Epidermal melanocyte (primary cell): ENCODE data around the gene CYP2S1.
"Not testable (repeated sequence)": the region's sequence is repeated elsewhere in the genome, so short reads cannot be mapped to it uniquely, and the experiment has no call there.

ENCODE experiments used
- DNase-seq: peaks from one replicate; pipeline ENCODE4 v3.0.0; 2011; ENCODE audit warnings: low spot score; ENCODE audit not compliant: insufficient read length

The CYP2S1 gene, protein sequence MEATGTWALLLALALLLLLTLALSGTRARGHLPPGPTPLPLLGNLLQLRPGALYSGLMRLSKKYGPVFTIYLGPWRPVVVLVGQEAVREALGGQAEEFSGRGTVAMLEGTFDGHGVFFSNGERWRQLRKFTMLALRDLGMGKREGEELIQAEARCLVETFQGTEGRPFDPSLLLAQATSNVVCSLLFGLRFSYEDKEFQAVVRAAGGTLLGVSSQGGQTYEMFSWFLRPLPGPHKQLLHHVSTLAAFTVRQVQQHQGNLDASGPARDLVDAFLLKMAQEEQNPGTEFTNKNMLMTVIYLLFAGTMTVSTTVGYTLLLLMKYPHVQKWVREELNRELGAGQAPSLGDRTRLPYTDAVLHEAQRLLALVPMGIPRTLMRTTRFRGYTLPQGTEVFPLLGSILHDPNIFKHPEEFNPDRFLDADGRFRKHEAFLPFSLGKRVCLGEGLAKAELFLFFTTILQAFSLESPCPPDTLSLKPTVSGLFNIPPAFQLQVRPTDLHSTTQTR

DNA sequence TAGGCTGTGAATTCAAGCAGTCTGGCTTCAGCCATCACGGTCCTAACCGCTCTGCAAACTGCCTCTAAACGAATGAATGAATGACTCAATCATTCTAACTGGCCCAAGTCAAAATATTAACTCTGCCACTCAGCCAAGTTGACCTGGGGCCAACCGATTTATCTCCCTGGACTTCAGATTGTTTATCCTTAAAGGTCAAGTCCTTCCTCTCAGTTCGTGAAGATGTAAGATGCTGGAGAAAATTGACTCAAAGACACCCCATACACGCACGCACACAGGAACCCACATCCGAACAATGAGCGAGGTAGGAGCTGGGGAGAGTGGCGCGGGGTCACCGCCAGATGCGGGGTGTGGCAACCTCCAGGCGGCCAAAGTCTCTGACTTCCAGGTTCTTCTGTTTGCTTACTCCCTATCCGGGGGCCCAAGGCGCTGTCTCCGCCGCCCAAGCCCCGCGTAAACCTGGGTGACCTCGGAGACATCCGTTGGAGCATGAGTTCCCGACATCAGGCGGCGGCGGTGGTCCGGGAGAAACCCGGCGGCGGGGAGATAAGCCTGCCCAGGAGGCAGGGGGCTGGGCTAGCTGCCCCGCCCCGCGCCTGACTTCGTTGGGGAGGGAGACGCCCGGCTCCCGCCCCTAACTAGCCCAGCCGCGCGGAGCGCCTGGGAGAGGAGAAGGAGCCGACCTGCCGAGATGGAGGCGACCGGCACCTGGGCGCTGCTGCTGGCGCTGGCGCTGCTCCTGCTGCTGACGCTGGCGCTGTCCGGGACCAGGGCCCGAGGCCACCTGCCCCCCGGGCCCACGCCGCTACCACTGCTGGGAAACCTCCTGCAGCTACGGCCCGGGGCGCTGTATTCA is at the start of gene CYP2S1:
TSS of gene CYP2S1 (plus strand) at position 646 of the 856 bp plus-strand sequence. CDS start at position 692, 46 bp downstream.
- no peak for DNase-seq

DNA sequence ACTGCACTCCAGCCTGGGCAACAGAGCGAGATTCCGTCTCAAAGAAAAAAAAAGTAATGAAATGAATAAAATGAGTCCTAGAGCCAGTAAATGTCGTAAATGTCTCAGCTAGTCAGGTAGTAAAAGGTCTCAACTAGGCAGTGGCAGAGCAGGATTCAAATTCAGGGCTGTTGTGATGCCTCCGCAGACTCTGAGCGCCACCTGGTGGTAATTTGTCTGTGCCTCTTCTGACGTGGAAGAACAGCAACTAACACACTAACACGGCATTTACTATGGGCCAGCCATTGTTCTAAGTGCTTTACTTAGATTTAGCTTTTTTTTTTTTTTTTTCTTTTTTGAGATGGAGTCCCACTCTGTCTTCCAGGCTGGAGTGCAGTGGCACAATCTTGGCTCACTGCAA is 48.6 kb upstream of the CYP2S1 start:
- DNase-seq = peak; percentile 25

DNA sequence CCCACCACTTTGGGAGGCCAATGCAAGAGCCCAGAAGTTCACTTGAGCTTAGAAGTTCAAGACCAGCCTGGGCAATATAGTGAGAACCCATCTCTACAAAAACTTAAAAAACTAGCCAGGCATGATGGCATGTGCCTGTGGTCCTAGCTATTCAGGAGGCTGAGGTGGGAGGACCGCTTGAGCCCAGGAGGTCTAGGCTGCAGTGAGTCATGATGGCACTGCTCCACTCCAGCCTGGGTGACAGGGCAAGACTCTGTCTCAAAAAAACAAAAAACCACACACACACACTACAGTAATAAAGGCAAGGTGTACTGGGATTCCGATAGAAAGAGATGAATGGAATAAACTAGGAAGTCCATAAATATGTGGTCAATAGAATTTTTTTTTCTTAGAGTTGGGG is 43.2 kb upstream of the CYP2S1 start:
- no peak for DNase-seq

DNA sequence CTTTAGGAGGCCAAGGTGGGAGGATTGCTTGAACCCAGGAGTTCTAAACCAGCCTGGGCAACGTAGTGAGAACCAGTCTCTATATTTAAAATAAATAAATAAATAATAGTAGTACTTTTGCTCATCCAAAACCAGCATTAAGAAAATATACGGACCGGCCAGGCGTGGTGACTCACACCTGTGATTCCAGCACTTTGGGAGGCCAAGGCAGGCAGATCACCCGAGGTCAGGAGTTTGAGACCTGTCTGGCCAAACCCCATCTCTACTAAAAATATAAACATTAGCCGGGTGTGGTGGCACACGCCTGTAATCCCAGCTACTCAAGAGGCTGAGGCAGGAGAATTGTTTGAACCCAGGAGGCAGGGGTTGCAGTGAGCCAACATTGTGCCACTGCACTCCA is 42.0 kb upstream of the CYP2S1 start:
- not testable (repeated sequence) for DNase-seq

DNA sequence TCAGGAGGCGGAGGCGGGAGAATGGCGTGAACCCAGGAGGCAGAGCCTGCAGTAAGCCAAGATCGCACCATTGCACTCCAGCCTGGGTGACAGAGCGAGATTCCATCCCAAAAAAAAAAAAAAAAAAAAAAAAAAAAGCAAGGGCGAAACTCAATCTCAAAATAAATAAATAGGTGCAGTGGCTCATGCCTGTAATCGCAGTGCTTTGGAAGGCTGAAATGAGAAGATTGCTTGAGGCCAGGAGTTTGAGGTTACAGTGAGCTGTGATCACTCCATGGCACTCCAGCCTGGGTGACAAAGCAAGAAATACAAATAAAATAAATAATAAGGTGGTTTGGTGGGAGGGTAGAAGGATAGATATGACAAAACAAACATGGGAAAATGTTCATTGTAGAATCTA is 39.0 kb upstream of the CYP2S1 start:
- no peak for DNase-seq

DNA sequence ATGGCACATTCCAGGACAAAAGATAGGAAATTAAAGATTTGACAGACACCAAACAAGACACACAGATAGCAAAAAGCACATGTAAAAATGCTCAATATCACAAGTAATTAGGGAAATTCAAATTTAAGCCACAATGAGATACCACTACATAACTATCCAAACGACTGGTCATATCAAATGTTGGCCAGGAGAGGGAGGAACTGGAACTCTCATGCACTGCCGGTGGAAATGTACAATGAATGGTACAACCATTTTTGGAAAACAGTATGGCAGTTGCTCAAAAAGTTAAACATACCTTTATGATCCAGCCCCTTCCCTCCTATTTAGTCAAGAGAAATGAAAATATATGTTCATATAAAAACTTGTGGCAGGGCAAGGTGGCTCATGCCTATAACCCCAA is 36.8 kb upstream of the CYP2S1 start:
- DNase-seq = no peak

DNA sequence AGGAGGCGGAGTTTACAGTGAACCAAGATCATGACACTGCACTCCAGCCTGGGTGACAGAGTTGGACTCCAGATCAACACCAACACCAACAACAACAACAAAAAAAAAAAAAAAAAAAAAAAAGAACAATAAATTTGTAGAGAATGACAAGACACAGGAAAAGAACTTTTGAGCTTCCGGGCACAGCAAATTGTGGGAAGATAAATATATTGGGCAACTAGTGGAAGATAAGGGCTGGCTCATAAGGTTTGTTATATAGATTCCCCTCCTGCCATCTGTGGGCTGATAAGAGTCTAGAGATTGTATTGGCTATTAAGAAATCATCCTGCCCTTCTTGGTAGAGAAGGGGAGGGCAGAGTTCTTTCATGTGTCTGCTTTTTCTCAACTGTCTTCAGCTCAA is 33.1 kb upstream of the CYP2S1 start:
- no peak for DNase-seq

DNA sequence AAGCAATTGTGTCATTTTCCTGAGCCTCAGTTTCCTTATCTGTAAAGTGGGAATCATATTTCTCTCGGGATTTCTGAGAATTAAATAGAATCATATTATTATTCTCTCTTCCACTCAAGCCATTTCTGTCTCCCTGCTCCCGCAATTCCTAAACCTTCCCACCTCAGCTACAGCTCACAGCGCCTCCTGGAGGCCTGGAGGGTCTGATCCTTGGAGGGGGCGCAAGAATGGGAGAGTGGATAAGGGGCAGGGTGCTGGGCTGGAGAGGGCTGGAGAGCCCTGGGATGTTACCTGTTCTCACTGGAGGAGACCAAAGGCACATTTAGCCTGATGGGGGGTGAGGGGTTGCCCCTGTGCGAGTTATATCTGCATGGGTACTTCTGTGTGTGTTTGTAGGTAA is 31.1 kb upstream of the CYP2S1 start:
- DNase-seq = no peak

DNA sequence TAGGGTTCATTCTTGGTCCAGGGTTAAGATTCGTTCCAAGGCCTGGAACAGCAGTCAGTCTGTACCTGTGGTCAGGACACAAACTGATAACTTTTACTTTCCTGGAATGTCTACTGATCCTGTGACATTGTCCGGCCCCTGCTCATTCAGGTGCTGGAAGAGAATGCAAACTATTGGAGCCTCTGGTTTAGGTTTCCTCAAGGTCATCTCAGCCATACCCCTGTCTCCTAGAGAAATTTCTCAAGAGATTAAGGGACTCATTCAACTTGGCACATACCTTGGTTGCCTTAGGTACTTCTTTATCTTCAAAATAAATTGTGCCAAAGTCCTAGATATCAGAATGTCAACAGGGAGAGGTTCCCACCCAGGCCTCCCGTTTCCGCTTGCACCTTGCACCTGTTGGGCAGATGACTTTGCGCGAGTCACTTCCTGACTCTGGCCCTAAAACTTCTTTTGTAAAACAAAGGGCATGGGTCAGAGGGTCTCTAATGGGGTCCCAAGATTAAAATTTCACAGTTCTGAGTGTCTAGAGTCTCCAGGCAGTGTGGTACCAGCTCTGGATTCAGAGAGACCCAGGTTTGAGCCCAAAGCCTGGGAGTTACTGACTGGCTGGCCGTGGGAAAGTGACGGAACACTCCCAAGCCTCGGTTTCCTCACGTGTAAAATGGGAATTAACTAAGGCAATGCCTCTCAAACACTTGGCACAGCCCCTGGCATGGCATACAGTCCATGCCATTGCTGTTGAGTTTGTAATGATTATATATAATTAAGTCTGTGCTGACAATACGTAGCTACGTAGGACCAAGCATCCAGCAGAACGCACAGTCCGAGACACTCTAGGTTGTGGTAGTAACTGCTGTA is 25.8 kb upstream of the CYP2S1 start:
- DNase-seq = no peak

DNA sequence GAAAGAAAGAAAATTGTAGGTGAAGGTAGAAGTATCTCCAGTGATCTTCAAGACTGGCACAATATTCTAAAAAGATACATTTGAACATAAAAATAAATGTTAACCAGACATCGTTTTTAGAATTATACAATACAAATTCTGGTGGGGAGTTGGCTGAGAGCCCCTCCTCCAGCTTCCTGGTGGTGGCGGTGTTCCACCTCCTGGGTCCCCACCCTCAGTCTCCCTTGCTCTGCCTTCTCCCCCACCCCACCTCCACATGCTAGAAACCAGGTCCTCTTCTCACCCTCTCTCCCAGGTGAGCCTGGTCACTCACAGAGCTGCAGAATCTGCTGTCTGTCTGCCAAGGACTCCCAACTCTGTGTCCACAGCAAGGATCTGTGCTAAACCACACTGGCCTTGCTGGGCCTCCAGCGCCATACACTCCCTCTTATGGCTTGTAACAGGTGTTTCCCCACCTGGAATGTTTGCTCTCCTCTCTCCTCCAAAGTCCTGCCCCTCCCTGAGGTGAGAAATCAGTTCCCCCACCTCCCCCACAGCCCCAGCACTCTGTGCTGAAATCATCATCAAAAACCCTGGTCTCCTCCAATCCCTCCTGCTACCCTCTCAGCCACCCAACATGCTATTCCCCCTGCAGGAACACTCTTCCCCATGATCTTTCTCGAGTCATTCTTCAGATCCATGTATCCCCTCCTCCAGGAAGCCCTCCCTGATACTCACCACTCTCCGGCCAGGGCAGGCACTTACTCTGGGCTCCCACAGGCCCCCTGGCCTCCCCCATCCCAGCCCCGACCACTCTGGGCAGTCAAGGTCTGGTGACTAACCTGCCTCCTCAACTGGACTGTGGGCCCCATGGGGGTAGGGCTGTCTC is 20.5 kb upstream of the CYP2S1 start:
- DNase-seq = no peak

DNA sequence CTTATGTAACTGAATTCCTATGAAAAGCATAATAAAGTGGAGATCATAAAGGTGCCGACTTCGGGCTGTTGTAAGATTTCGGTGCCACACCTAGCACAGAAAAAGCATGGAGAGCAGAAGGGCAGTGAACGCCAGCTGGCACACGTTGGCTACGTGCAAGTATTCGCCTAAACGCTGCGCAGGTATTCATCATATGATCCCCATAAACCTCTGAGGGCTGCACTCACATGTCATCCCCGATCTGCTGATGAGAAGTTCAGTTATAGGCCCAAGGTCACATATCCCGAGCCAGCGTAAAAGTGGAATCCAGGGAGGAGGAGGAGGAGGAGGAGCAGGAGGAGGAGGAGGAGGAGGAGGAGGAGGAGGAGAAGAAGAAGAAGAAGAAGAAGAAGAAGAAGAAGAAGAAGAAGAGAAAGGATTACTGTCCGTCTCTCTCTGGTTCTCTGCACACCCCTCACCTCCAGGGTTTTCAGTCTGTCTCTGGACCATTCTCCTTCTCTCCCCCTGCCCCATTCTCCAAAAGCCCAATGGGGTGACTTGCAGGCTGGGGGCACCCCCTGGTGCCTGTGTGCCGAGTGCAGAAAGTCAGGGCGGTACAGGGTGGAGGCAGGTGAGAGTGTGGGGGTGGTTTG is 18.6 kb upstream of the CYP2S1 start:
- no peak for DNase-seq

DNA sequence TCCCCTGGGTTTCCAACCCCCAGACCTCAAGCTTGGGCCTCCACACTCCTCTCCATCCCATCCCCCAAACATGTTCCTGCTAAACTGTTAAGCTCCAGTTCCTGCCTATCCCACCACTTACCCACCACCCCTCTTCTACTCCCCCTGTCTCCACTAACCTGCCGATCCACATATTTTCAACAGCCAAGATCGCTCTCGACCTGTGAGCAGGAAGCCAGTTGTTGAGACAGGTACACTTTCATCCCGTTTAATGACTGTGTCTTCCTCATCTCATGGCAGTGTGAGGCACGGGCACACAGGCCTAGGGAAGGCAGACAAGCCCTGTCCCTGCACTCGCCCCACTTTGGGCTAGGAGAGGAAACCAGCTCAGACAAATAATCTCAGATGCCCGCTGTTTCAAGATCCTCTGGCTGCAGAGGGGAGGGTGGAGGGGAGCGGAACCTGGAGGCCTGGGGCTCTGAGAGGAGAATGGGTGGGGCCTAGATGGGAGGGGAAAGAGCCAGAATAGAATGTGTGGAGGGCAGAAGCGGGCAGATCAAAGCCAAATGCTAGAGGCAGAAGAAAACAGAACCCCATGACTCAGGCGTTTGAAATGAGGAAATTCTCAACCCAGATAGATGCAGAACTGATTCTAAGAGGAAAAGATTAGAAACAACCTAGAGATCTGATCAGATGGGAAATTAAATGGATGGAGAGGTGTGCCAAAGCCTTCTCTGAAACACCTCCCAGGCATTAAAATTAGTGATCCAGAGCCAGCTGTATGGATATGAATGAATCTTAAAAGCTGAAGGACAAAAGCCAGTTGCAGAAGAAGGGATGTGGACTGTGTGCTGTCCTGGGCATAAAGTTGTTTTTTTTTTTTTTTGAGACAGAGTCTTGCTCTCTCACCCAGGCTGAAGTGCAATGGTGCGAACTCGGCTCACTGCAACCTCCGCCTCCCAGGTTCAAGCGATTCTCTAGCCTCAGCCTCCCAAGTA is 16.9 kb upstream of the CYP2S1 start:
- DNase-seq = peak; percentile 60

DNA sequence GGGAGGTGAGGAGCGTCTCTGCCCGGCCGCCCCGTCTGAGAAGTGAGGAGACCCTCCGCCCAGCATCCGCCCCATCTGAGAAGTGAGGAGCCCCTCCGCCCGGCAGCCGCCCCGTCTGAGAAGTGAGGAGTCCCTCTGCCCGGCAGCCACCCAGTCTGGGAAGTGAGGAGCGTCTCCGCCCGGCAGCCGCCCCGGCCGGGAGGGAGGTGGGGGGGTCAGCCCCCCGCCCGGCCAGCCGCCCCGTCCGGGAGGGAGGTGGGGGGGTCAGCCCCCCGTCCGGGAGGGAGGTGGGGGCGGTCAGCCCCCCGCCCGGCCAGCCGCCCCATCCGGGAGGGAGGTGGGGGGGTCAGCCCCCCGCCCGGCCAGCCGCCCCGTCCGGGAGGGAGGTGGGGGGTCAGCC is 12.8 kb upstream of the CYP2S1 start:
- not testable (repeated sequence) for DNase-seq

DNA sequence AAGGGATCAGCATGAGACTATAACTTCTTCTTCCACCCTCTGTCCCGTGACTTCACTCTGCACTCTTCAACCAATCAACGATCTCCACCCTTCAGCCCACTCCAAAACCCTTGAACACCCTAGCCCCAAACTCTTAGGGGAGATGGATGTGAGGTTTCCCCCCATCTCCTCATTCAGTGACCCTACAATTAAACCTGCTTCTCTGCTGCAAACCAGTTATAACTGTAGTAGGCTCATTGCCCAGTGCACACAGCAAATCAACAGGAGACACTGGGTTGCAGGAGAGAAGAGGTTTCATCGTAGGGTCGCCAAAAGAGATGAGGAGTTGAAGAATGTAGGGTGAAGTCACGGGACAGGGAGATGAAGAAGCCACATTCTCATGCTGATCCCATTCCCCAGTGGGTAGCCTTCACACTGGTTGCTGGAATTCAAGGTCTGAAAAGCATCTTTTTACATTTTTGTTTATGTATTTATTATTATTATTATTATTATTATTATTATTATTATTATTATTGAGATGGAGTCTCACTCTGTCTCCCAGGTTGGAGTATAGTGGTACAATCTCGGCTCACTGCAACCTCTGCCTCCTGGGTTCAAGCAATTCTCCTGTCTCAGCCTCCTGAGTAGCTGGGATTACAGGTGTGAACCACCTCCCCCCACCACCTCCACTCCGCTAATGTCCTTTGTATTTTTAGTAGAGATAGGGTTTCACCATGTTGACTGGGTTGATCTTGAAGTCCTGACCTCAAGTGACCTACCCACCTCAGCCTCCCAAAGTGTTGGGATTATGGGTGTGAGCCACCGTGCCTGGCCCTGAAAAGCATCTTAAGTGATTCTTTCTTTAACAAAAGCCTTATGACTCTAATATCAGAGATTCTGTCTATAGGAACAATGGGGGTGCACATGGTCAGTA is 5.8 kb upstream of the CYP2S1 start:
- no peak for DNase-seq

DNA sequence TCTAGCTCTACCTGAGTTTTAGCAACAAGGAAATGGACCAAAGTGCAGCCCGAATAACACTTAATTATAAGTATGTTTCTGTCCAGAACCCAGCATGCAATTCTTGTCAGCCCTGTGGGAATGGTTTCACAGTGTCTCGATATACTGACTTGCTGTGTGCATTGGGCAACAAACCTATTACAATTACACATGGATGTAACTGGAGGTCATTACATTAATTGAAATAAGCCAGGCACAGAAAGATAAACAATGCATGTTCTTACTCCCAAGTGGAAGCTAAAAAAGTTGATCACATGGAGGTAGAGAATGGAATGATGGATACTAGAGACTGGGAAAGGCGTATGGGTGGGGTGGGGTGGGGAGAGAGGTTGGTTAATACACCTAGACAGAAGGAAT is 5.1 kb upstream of the CYP2S1 start:
- no peak for DNase-seq

DNA sequence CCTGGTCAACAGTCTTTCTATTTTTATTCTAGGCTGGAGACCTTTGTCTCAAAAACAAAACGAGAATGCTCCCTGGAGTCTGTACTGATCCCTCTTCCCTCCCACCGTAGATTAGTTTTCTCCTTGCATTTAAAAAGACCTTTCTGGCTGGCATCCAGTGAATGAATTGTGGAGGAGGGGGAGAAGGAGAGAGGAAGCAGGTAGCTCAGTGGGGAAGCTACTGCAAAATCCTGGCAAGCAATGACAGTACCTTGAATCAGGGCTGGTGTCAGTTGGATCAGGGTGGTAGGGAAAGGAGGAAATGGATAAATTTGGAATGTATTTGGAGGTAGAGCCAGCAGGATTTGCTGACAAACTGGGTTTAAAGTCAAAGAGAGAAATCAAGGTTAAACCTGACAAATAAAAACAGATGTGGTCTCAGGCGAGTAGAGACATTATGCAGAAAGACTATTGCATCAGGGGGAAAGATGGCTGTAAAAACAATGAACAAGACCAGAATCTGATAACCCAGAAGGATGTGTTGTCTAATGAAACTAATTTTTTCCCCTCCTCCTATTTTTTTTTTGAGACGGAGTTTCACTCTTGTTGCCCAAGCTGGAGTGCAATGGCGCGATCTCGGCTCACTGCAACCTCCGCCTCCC is 3.5 kb upstream of the CYP2S1 start:
- no peak for DNase-seq

DNA sequence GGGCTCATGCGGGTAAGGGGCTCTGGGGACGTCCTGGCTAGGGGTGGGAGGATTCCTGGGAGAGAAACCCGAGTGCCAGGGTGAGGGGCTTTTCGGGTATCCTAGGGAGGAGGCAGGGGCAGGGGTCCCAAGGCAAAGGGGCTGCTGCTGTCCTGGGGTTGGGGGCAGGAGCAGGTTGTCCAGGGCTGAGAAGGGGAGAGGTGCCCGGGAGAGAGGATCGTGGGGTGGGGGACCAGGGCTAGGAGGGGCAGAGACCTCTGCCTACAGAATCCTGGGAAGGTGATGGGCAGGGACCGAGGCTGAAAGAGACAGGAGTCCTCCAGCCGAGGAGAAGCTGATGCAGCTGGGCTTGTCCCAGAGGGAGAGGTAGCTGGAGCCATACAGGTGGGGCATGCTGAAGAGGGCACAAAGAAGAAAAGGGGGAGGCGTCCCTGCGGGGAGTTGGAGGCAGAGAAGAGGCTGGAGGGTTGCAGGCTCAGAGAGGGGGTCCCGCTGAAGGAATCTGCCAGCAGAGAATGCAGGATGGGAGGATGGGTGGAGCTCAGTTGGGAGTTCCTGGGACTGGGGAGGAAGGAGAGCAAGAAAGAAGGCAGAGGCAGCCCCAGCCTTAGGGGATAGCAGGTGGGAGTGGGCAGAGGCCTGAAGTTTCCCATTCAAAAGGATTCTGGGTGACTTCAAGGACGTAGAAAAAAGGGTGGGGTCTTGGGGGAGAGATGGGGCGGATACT is 574 bp downstream of the CYP2S1 start:
- no peak for DNase-seq
